K562 (cell line): Measurements from ENCODE around the gene CSNK1D. TPM values are rescaled to one million over a fixed set of nuclear protein-coding genes. Genes with fewer than 3 reads are reported as not detected.

ENCODE experiments used
- ADNP ChIP-seq: fragments of 200-800 bp; sonication (Bioruptor generic); IDR thresholded peaks from 2 replicates; pipeline ENCODE4 v1.6.1; 2016; ENCODE audit warnings: missing genetic modification characterization, missing compliant biosample characterization
- ARHGAP35 ChIP-seq: fragments of 450-650 bp; IDR thresholded peaks from 2 replicates; pipeline ENCODE4 v1.6.1; 2018; ENCODE audit not compliant: partially characterized antibody
- ATF1 ChIP-seq, 2 experiments: fragments of 450-650 bp in 1 of 2; IDR thresholded peaks; 2 replicates each; pipeline ENCODE4 v1.6.1; 2016; ENCODE audit warnings: missing compliant biosample characterization in 1 of 2, missing genetic modification characterization in 1 of 2
- BRF1 ChIP-seq: IDR thresholded peaks from 3 replicates; pipeline ENCODE4 v1.6.1; 2011; ENCODE audit warnings: borderline replicate concordance, mild to moderate bottlenecking; ENCODE audit not compliant: insufficient read length; ENCODE audit errors: extremely low read depth
- FOXK2 ChIP-seq, 2 experiments: fragments of 450-650 bp; IDR thresholded peaks in 1 of 2; conservative IDR thresholded peaks in 1 of 2; 2 replicates each; pipeline ENCODE4 v1.6.1; 2016; ENCODE audit warnings: low read depth in 2 of 2, mild to moderate bottlenecking in 1 of 2
- HIVEP1 ChIP-seq: fragments of 250-450 bp; sonication (Bioruptor Pico); IDR thresholded peaks from 2 replicates; pipeline ENCODE4 v1.4.0; 2020; ENCODE audit warnings: mild to moderate bottlenecking
- IFI16 ChIP-seq: fragments of 250-450 bp; sonication (Bioruptor Pico); IDR thresholded peaks from 2 replicates; pipeline ENCODE4 v2.1.2; 2022; ENCODE audit warnings: mild to moderate bottlenecking, inconsistent platforms
- KAT7 ChIP-seq: sonication (generic); formaldehyde crosslinking; IDR thresholded peaks from 2 replicates; pipeline ENCODE4 v1.8.0; 2022; ENCODE audit warnings: missing genetic modification reagents, mild to moderate bottlenecking, borderline replicate concordance
- LARP7 ChIP-seq: fragments of 450-650 bp; IDR thresholded peaks from 2 replicates; pipeline ENCODE4 v1.6.1; 2016
- MCM3 ChIP-seq: fragments of 450-650 bp; IDR thresholded peaks from 2 replicates; pipeline ENCODE4 v1.6.1; 2016
- NR3C1 ChIP-seq: sonication (generic); formaldehyde crosslinking; IDR thresholded peaks from 2 replicates; pipeline ENCODE4 v1.8.1; 2022; ENCODE audit warnings: missing genetic modification reagents
- PYGO2 ChIP-seq: fragments of 450-650 bp; IDR thresholded peaks from 2 replicates; pipeline ENCODE4 v1.6.1; 2016; ENCODE audit warnings: mild to moderate bottlenecking, missing genetic modification characterization, moderate library complexity, missing compliant biosample characterization
- TEAD2 ChIP-seq: fragments of 450-650 bp; IDR thresholded peaks from 2 replicates; pipeline ENCODE4 v1.6.1; 2016; ENCODE audit warnings: missing genetic modification characterization, control low read depth, missing compliant biosample characterization
- YBX1 ChIP-seq: fragments of 450-650 bp; IDR thresholded peaks from 2 replicates; pipeline ENCODE4 v1.7.1; 2016; ENCODE audit warnings: mild to moderate bottlenecking
- ZNF586 ChIP-seq: fragments of 450-650 bp; formaldehyde crosslinking; conservative IDR thresholded peaks from 2 replicates; pipeline ENCODE4 v1.4.0; 2020; ENCODE audit warnings: mild to moderate bottlenecking, moderate library complexity
- ZNF644 ChIP-seq: fragments of 200-800 bp; sonication (Bioruptor generic); IDR thresholded peaks from 2 replicates; pipeline ENCODE4 v1.6.1; 2016; ENCODE audit warnings: low read depth, missing genetic modification characterization, missing compliant biosample characterization
- polyA plus RNA-seq, 8 experiments: library from polyadenylated mRNA; depleted of rRNA in 4 of 8; stranded (reverse) in 5 of 8; unstranded in 3 of 8; fragments of >200 nt; fragmentation: Nextera tagmentation in 2 of 8; fragmentation: Illumina TruSeq in 1 of 8; extraction: Ambion mirVana in 2 of 8; extraction: Trizol in 1 of 8; gene quantifications; 2 replicates each; pipeline versions ENCODE4 v1.2.1 to v1.2.3, GENCODE V29; 2011 to 2014; ENCODE audit warnings: inconsistent platforms in 1 of 8, missing spikeins in 1 of 8
- total RNA-seq, 7 experiments: library from RNA; depleted of rRNA in 6 of 7; stranded (reverse); fragments of >200 nt in 6 of 7; fragmentation: Illumina TruSeq in 2 of 7; extraction: Trizol in 2 of 7; gene quantifications; 2 replicates each; pipeline versions ENCODE4 v1.2.1 to v1.2.3, GENCODE V29; 2011 to 2021; ENCODE audit warnings: low replicate concordance in 1 of 7
- TF ChIP-seq, protein P1 (sequence below), 3 experiments: fragments of 200-800 bp in 1 of 3; sonication (Bioruptor generic) in 1 of 3; sonication (generic) in 1 of 3; formaldehyde crosslinking in 1 of 3; IDR thresholded peaks; 2 replicates each; pipeline versions ENCODE4 v1.6.1 to v1.8.0; 2016 to 2022; ENCODE audit warnings: mild to moderate bottlenecking in 2 of 3, missing compliant biosample characterization in 2 of 3, missing genetic modification characterization in 2 of 3, missing genetic modification reagents in 1 of 3
- TF ChIP-seq, protein P2 (sequence below): fragments of 450-650 bp; formaldehyde crosslinking; IDR thresholded peaks from 2 replicates; pipeline ENCODE4 v1.4.0; 2020; ENCODE audit warnings: mild to moderate bottlenecking, moderate library complexity
- TF ChIP-seq, protein P3 (sequence below): fragments of 250-450 bp; sonication (Bioruptor Pico); IDR thresholded peaks from 2 replicates; pipeline ENCODE4 v1.5.0; 2021
- TF ChIP-seq, protein P4 (sequence below): fragments of 250-450 bp; sonication (Bioruptor Pico); IDR thresholded peaks from 2 replicates; pipeline ENCODE4 v1.4.0; 2020; ENCODE audit warnings: mild to moderate bottlenecking, moderate library complexity
- TF ChIP-seq, protein P5 (sequence below), 2 experiments: IDR thresholded peaks; 2 replicates each; pipeline ENCODE4 v1.6.1; 2011; ENCODE audit warnings: borderline replicate concordance in 1 of 2, control low read depth in 1 of 2, low read depth in 1 of 2, low read length in 1 of 2, mild to moderate bottlenecking in 1 of 2, mixed read lengths in 1 of 2, moderate library complexity in 1 of 2; ENCODE audit not compliant: insufficient read depth in 1 of 2, insufficient read length in 1 of 2, poor library complexity in 1 of 2, severe bottlenecking in 1 of 2; ENCODE audit errors: extremely low read depth in 1 of 2

Gene CSNK1D
- total and polyA plus RNA-seq, 9 of the 15 experiments (the other 6 are each of a cell fraction or from before 2014, with no cell fraction given), result 6.5 to 133 (median 41.3) TPM

DNA sequence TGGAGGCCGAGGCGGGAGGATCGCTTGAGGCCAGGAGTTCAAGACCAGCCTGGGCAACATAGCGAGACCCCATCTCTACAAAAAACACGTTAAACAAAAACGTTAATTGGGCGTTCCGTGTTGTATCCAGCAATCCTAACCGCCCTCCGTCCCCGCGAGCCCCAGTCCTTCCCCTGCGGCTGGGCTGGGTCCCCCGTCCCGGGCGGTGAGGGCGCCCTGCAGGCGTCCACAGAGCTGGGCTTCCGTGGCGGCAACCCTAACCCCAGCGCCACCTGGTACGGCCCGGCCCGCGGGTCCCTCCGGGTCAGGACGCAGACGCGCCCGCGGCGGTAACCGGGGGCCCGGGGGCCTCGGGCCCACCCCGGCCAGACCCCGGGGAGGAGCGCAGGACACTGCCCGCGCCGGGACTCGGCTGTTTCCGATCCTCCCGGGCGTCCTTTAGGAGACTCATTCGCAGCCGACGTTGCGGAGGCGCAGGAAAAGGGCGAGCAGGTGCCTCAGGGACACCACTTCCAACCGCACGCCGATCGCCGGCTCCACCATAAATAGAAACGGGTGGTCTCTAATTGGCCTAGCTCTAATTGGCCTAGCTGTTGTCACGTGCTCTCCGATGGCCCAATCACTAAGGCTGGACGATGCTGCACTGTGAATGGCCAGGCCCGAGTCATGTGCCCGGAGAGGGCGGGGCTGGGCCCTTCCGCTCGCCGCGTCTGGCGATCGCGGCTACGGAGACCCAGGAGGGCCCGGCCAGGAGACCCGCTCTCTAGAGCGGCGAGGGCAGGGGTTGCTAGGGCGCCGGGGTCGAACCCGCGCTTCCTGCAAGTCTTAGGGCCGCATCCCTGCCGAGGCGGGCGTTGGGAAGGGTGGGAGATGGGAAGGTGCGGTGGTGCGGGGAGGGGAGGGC, 19.0 kb upstream of the CSNK1D start (continued):
- TF ChIP-seq, protein P1, sequence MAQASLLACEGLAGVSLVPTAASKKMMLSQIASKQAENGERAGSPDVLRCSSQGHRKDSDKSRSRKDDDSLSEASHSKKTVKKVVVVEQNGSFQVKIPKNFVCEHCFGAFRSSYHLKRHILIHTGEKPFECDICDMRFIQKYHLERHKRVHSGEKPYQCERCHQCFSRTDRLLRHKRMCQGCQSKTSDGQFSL (CRISPR knock-in tag; IDR thresholded peaks at IDR 0.05), result 0 out of 2 replicates have a peak, but pooled peaks have one; percentile 54
- TF ChIP-seq, protein P1 (tag; IDR thresholded peaks at IDR 0.05), result no peak
- peak; percentile 50; the same call in 1 of the 2 replicates for TF ChIP-seq KAT7 (CRISPR knock-in tag)
- TF ChIP-seq, protein P2, sequence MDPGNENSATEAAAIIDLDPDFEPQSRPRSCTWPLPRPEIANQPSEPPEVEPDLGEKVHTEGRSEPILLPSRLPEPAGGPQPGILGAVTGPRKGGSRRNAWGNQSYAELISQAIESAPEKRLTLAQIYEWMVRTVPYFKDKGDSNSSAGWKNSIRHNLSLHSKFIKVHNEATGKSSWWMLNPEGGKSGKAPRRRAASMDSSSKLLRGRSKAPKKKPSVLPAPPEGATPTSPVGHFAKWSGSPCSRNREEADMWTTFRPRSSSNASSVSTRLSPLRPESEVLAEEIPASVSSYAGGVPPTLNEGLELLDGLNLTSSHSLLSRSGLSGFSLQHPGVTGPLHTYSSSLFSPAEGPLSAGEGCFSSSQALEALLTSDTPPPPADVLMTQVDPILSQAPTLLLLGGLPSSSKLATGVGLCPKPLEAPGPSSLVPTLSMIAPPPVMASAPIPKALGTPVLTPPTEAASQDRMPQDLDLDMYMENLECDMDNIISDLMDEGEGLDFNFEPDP (CRISPR knock-in tag), result no peak
- TF ChIP-seq, protein P3, sequence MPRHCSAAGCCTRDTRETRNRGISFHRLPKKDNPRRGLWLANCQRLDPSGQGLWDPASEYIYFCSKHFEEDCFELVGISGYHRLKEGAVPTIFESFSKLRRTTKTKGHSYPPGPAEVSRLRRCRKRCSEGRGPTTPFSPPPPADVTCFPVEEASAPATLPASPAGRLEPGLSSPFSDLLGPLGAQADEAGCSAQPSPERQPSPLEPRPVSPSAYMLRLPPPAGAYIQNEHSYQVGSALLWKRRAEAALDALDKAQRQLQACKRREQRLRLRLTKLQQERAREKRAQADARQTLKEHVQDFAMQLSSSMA (CRISPR knock-in tag), result no peak
- TF ChIP-seq IFI16 (CRISPR knock-in tag), result no peak
- TF ChIP-seq PYGO2, result no peak
- no peak for TF ChIP-seq MCM3
- TF ChIP-seq HIVEP1 (CRISPR knock-in tag), result no peak
- TF ChIP-seq ZNF644 (tag), result no peak
- no peak for TF ChIP-seq NR3C1 (CRISPR knock-in tag)
- no peak for TF ChIP-seq YBX1
- TF ChIP-seq BRF1, result no peak
- no peak for TF ChIP-seq ATF1 (CRISPR knock-in tag; IDR thresholded peaks at IDR 0.05)
- peak; percentile 50 for TF ChIP-seq ATF1 (tag; IDR thresholded peaks at IDR 0.05)
- TF ChIP-seq ADNP, result no peak
- TF ChIP-seq, protein P4, sequence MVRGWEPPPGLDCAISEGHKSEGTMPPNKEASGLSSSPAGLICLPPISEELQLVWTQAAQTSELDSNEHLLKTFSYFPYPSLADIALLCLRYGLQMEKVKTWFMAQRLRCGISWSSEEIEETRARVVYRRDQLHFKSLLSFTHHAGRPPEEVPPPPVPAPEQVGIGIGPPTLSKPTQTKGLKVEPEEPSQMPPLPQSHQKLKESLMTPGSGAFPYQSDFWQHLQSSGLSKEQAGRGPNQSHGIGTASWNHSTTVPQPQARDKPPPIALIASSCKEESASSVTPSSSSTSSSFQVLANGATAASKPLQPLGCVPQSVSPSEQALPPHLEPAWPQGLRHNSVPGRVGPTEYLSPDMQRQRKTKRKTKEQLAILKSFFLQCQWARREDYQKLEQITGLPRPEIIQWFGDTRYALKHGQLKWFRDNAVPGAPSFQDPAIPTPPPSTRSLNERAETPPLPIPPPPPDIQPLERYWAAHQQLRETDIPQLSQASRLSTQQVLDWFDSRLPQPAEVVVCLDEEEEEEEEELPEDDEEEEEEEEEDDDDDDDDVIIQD (CRISPR knock-in tag), result no peak
- no peak for TF ChIP-seq ARHGAP35
- TF ChIP-seq LARP7, result no peak
- peak; percentile 55 to 85; a peak in 2 of 4 replicates for TF ChIP-seq FOXK2 (conservative IDR thresholded peaks at IDR 0.05 in 1 of 2, IDR thresholded peaks at IDR 0.05 in 1 of 2; ENCODE audit: low read depth in 2 of 2)
- TF ChIP-seq TEAD2 (tag), result no peak
- TF ChIP-seq ZNF586, result no peak
- TF ChIP-seq, protein P5, sequence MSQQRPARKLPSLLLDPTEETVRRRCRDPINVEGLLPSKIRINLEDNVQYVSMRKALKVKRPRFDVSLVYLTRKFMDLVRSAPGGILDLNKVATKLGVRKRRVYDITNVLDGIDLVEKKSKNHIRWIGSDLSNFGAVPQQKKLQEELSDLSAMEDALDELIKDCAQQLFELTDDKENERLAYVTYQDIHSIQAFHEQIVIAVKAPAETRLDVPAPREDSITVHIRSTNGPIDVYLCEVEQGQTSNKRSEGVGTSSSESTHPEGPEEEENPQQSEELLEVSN (IDR thresholded peaks at IDR 0.05; ENCODE audit: borderline replicate concordance in 1 of 2, extremely low read depth in 1 of 2, insufficient read depth in 1 of 2, insufficient read length in 1 of 2, low read depth in 1 of 2, low read length in 1 of 2, poor library complexity in 1 of 2, severe bottlenecking in 1 of 2), result peak; percentile 48 to 83
